Tibial artery (tissue), 4 donors: Measurements from ENCODE around the gene COX5B.
"Not testable (repeated sequence)": the region's sequence is repeated elsewhere in the genome, so short reads cannot be mapped to it uniquely, and the experiment has no call there.

Source experiments
- DNase-seq, 2 donors: peaks; one replicate each; pipeline ENCODE4 v3.0.0-alpha.2; 2019
- H3K27ac ChIP-seq, 2 donors: fragments of 200-600 bp; sonication (generic) in 1 of 2; 1 replicate in 1 of 2; 2 replicates in 1 of 2; pipeline ENCODE4 v1.5.1; 2018 to 2019; ENCODE audit warnings: mild to moderate bottlenecking in 1 of 2
- H3K27me3 ChIP-seq, 2 donors: fragments of 200-600 bp; sonication (generic) in 1 of 2; one replicate each; pipeline versions ENCODE4 v1.5.1 to v1.6.0; 2016 to 2019
- H3K36me3 ChIP-seq, 3 donors: fragments of 200-600 bp; sonication (generic) in 2 of 3; one replicate each; pipeline ENCODE4 v1.5.1; 2016 to 2019; ENCODE audit warnings: mild to moderate bottlenecking in 2 of 3
- H3K4me1 ChIP-seq, 4 donors: fragments of 200-600 bp; sonication (generic) in 2 of 4; 1 replicate in 3 of 4; 2 replicates in 1 of 4; pipeline ENCODE4 v1.5.1; 2016 to 2019
- H3K4me3 ChIP-seq, 2 donors: fragments of 200-600 bp; sonication (generic) in 1 of 2; 1 replicate in 1 of 2; 2 replicates in 1 of 2; pipeline ENCODE4 v1.5.1; 2018 to 2019; ENCODE audit warnings: mild to moderate bottlenecking in 2 of 2
- H3K9me3 ChIP-seq, 3 donors: fragments of 200-600 bp; sonication (generic) in 1 of 3; one replicate each; pipeline ENCODE4 v1.5.1; 2016 to 2019
- intact Hi-C: fragments of 100-400 bp; cut with DNase I; formaldehyde crosslinking; loops from one replicate; pipeline ENCODE4 v1.15.0; 2023; ENCODE audit warnings: low total_unique reads
- TF ChIP-seq, protein P1 (sequence below), 2 experiments: fragments of 200-600 bp in 1 of 2; fragments of 450-650 bp in 1 of 2; IDR thresholded peaks; one replicate each; pipeline ENCODE4 v1.5.1; 2017 to 2019; ENCODE audit warnings: antibody characterized with exemption in 2 of 2, mild to moderate bottlenecking in 1 of 2, moderate library complexity in 1 of 2

COX5B gene

DNA sequence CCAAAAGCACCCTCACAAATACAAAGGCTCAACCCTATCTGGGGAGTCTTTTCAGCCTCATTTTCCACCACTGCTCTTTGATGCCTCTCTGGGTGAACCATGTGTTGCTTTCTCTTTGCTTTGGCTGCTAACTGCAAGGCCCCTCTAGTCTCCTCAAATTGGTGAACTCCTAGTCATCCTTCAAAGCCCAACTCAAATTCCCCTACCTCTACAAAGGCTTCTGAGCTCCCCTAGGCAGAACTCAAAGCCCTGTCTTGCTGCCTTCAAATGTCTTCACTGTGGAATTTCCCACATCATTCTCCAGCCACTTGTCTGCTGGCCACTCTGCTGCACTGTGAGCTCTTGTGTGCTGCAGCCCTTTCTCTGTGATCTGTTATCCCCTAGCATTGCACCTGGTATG, 22.9 kb upstream of the COX5B start:
- H3K4me3 ChIP-seq, H3K27me3 ChIP-seq, intact Hi-C loops, H3K4me1 ChIP-seq, DNase-seq, H3K9me3 ChIP-seq, H3K36me3 ChIP-seq, H3K27ac ChIP-seq: not testable (repeated sequence)

DNA sequence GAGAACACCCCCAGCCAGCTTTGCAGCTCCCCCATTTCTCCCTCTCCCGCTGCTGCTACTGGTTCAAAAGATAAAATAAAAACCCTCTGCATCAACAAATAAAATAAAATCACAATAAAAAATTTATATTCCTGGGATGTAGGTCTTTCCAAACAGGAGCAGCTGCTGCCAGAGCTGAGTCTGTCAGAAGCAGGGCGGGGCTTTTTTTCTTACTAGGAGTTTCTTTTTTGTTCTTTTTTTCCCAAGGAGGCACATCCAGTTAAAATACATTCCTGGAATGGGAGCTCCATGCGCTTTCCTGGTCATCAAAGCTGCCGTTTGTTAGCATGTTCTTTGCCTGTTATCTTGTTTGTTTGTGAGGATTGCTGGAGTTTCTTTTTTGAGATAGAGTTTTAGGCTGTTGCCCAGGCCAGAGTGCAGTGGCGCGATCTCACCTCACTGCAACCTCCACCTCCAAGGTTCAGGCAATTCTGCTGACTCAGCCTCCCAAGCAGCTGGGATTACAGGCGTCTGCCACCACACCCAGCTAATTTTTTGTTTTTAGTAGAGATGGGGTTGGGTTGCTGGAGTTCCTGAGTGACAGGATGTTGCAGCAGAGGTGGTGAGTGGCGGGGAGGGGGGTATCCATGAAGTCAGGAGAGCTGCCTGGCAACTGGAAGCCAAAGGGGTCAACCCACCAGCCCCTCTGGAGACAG, 20.4 kb upstream of the COX5B start:
- H3K27me3 ChIP-seq, intact Hi-C loops, H3K4me3 ChIP-seq, H3K9me3 ChIP-seq, H3K27ac ChIP-seq, H3K36me3 ChIP-seq, DNase-seq, H3K4me1 ChIP-seq: not testable (repeated sequence)

DNA sequence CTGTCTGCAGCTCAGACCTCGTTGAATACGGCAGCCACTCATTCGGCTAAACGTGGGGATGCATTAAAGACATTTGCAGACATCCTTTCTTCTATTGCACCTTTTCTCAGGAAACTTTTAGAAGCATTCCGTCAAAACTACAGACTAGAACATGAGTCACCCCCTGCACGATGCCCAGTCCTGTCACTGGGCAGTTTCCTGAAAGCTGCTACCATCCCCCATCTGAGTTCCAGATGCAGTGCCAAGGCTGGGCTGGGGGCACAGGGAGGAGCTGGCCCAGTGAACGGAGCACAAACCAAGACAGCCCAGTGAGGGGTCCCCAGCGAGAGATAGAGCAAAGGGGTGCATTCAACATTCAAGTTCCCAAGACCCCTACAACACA, 19.8 kb upstream of the COX5B start:
- H3K4me1 ChIP-seq, H3K36me3 ChIP-seq, H3K9me3 ChIP-seq, intact Hi-C loops, H3K27ac ChIP-seq, H3K27me3 ChIP-seq, H3K4me3 ChIP-seq, DNase-seq: not testable (repeated sequence)

DNA sequence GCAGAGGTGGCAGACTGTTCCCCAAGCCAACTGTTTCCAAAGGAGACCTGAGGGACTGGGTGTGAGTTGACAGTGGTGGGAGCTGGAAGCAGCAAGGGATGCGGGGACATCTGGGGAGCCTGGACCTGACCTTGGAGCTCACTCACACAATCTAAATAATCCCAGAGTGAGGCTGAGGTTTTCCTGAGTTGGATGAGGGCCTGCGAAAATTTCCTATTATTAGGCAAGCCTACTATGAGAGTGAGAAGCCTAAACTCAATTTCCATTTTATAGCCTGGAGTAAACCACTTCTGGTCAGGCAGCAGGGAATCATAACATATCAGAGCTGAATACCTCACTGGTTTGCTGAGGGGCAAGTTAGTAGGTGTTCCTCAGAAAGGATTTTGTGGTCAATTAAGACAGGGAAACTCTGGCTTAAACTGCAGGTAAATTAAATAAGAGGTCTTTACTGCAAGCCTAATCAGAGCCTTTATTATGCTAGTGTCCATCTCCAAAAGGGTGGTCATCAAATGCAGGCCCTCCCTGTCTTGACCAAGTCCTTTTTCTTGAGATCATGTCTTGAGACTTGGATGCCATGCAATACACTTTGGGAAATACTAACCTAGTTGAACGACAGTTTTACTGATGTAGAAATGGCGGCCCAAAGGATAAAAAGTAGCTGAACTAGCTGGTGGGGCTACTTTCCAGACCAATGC, 1.7 kb upstream of the COX5B start:
- H3K9me3 ChIP-seq = no peaks in the 10 kb centered on the region
- intact Hi-C loops = no loop called here
- peaks cover 0 to 17% (median 14%) of the 10 kb centered on the region in 4 donors for H3K4me1 ChIP-seq
- peaks cover 20 to 24% (median 22%) of the 10 kb centered on the region in 3 donors for H3K36me3 ChIP-seq
- H3K27me3 ChIP-seq = no peaks in the 10 kb centered on the region
- H3K4me3 ChIP-seq = no peak overlapping the region
- TF ChIP-seq, protein P1, sequence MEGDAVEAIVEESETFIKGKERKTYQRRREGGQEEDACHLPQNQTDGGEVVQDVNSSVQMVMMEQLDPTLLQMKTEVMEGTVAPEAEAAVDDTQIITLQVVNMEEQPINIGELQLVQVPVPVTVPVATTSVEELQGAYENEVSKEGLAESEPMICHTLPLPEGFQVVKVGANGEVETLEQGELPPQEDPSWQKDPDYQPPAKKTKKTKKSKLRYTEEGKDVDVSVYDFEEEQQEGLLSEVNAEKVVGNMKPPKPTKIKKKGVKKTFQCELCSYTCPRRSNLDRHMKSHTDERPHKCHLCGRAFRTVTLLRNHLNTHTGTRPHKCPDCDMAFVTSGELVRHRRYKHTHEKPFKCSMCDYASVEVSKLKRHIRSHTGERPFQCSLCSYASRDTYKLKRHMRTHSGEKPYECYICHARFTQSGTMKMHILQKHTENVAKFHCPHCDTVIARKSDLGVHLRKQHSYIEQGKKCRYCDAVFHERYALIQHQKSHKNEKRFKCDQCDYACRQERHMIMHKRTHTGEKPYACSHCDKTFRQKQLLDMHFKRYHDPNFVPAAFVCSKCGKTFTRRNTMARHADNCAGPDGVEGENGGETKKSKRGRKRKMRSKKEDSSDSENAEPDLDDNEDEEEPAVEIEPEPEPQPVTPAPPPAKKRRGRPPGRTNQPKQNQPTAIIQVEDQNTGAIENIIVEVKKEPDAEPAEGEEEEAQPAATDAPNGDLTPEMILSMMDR (IDR thresholded peaks at IDR 0.05) = no peak
- DNase-seq = no peak
- H3K27ac ChIP-seq = peak overlapping the region in 1 of 2 donors; percentile 94

DNA sequence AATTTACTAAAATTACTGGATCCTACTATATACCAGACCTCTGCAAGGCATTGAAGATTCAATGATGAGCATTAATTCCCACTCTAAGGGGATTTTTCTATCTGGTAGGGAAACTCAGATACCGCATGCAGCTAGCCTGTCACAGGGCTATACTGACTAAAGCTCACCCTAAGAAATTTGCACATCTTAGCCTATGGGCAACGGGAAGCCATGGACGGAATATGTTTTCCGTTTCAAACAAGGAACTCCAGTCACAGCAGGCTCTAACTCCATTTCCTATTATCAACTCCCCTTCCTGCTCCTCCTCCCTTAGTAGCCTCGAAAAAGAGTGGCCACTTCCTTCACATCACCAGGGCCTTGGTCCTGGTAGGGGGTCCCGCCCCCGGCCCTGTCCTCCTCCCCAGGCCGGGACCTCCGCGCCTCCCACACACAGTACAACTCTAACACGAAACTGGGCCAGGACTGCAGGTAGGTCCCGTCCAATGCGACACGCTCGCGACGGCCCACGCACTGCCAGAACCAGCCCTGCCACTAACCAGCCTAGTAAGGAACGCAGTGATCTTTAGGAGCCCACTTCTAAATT, 659 bp upstream of the COX5B start:
- H3K4me3 ChIP-seq = peak overlapping the region; percentile 98 to 99
- H3K27me3 ChIP-seq = no peaks in the 10 kb centered on the region
- no peaks in the 10 kb centered on the region for H3K9me3 ChIP-seq
- intact Hi-C loops = no loop called here
- H3K36me3 ChIP-seq = peaks cover 24 to 34% (median 28%) of the 10 kb centered on the region in 3 donors
- DNase-seq = peak in 1 of 2 donors; percentile 37
- TF ChIP-seq, protein P1 (IDR thresholded peaks at IDR 0.05) = no peak
- peak overlapping the region; percentile 88 to 94 for H3K27ac ChIP-seq
- peaks cover 0 to 17% (median 14%) of the 10 kb centered on the region in 4 donors for H3K4me1 ChIP-seq

DNA sequence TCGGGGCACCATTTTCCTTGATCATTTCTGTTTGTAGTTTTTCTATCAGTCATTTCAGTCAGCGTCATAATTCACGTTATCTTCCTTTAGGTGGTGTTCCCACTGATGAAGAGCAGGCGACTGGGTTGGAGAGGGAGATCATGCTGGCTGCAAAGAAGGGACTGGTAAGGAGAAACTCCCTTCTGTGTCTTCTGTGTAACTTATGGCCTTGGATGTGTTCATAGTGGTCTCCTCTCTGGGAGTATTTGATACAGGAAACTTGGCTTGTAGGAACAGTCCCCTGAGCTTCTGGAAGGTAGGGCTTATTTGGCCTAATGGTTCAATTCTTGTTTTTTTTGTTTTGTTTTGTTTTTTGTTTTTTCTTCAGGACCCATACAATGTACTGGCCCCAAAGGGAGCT, 1.1 kb downstream of the COX5B start:
- H3K27me3 ChIP-seq = no peaks in the 10 kb centered on the region
- peaks cover 0 to 17% (median 14%) of the 10 kb centered on the region in 4 donors for H3K4me1 ChIP-seq
- H3K27ac ChIP-seq = peak overlapping the region in 1 of 2 donors; percentile 94
- intact Hi-C loops = loop anchor here (2.0 kb wide), 1 partner anchor 16 kb away; no protein-coding TSS in a partner anchor
- peaks cover 24 to 39% (median 28%) of the 10 kb centered on the region in 3 donors for H3K36me3 ChIP-seq
- H3K9me3 ChIP-seq = no peaks in the 10 kb centered on the region
- TF ChIP-seq, protein P1 (IDR thresholded peaks at IDR 0.05) = no peak
- peak overlapping the region; percentile 98 to 99 for H3K4me3 ChIP-seq
- no peak for DNase-seq

DNA sequence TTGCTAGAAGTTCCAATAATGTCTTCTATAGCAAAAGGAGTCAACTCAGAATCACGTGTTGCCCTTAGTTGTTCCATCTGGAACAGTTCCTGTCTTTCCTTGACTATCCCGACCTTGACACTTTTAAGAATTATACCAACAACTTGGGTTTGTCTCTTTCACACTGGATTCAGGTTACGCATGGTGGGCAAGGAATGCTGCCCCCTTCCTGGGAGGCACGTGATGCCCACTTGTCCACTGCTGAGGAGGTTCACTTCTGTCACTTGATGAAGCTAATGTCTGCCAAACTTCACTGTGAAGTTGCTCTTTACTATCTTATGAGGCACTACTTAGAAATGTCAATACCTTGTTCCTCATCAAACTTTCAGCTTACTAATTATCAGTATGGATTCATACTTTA, 5.3 kb downstream of the COX5B start:
- peaks cover 33 to 67% (median 50%) of the 10 kb centered on the region in 3 donors for H3K36me3 ChIP-seq
- H3K4me3 ChIP-seq = no peak overlapping the region
- no peak overlapping the region for H3K27ac ChIP-seq
- H3K27me3 ChIP-seq = no peaks in the 10 kb centered on the region
- intact Hi-C loops = no loop called here
- peaks cover 0 to 6% (median 0%) of the 10 kb centered on the region in 3 donors for H3K9me3 ChIP-seq
- TF ChIP-seq, protein P1 (IDR thresholded peaks at IDR 0.05) = no peak
- peak in 1 of 2 donors; percentile 17 for DNase-seq
- peaks cover 0 to 11% (median 9%) of the 10 kb centered on the region in 4 donors for H3K4me1 ChIP-seq
